ENCODE data around the gene IMPDH1.
A peak's percentile ranks its signal among the peaks of the same experiment; 100 is the strongest.

Gene IMPDH1

GRCh38 chr7:128406314-128407232, 3.2 kb downstream of the IMPDH1 start:
- no peak for TF ChIP-seq CTCF (IDR thresholded peaks at IDR 0.05)
- peaks cover 0 to 44% (median 41%) of the 10 kb centered on the region in 4 donors for H3K4me1 ChIP-seq
- H3K27me3 ChIP-seq, result no peaks in the 10 kb centered on the region
- H3K36me3 ChIP-seq, result peaks cover 0 to 10% (median 8%) of the 10 kb centered on the region in 3 donors
- DNase-seq, result no peak
- peak overlapping the region; percentile 93 to 94 for H3K27ac ChIP-seq
- H3K4me3 ChIP-seq, result peak overlapping the region; percentile 62 to 78
- intact Hi-C loops (cut with DNase I; ENCODE audit: low total_unique reads), result no loop called here
- H3K9me3 ChIP-seq, result no peaks in the 10 kb centered on the region

GRCh38 chr7:128405471-128406313, 4.1 kb downstream of the IMPDH1 start:
- H3K27me3 ChIP-seq, result no peaks in the 10 kb centered on the region
- peaks cover 0 to 40% (median 40%) of the 10 kb centered on the region in 4 donors for H3K4me1 ChIP-seq

GRCh38 chr7:128404886-128405470, 4.8 kb downstream of the IMPDH1 start:
- intact Hi-C loops (cut with DNase I; ENCODE audit: low total_unique reads), result no loop called here
- DNase-seq, result no peak
- peaks cover 0 to 40% (median 37%) of the 10 kb centered on the region in 4 donors for H3K4me1 ChIP-seq
- TF ChIP-seq CTCF (IDR thresholded peaks at IDR 0.05), result no peak
- peak overlapping the region; percentile 62 to 78 for H3K4me3 ChIP-seq
- H3K27ac ChIP-seq, result peak overlapping the region; percentile 55 to 65
- no peaks in the 10 kb centered on the region for H3K27me3 ChIP-seq
- H3K9me3 ChIP-seq, result no peaks in the 10 kb centered on the region
- peaks cover 0 to 26% (median 20%) of the 10 kb centered on the region in 3 donors for H3K36me3 ChIP-seq

More at GRCh38 chr7:128405471-128406313, 4.1 kb downstream of the IMPDH1 start:
- no peak for DNase-seq
- intact Hi-C loops (cut with DNase I; ENCODE audit: low total_unique reads), result no loop called here
- H3K4me3 ChIP-seq, result peak overlapping the region; percentile 62 to 78
- no peak for TF ChIP-seq CTCF (IDR thresholded peaks at IDR 0.05)
- peaks cover 0 to 19% (median 13%) of the 10 kb centered on the region in 3 donors for H3K36me3 ChIP-seq
- peak overlapping the region; percentile 65 to 93 for H3K27ac ChIP-seq
- no peaks in the 10 kb centered on the region for H3K9me3 ChIP-seq

- Histone ChIP-seq H3K27me3 (no peaks in the 10 kb centered on the region), H3K4me3 (no peak overlapping the region), H3K36me3 (peaks cover 0 to 32% (median 24%) of the 10 kb centered on the region in 3 donors), H3K4me1 (peaks cover 0 to 38% (median 35%) of the 10 kb centered on the region in 4 donors), H3K27ac (peak overlapping the region in 1 of 2 donors; percentile 55), H3K9me3 (no peaks in the 10 kb centered on the region)
- intact Hi-C loops (cut with DNase I; ENCODE audit: low total_unique reads), result no loop called here
- no peak for DNase-seq
- no peak for TF ChIP-seq CTCF (IDR thresholded peaks at IDR 0.05)
Measured at GRCh38 chr7:128404143-128404681, 5.6 kb downstream of the IMPDH1 start.

- Histone ChIP-seq H3K27me3 (no peaks in the 10 kb centered on the region), H3K4me3 (no peak overlapping the region), H3K9me3 (no peaks in the 10 kb centered on the region), H3K36me3 (peaks cover 0 to 37% (median 24%) of the 10 kb centered on the region in 3 donors), H3K4me1 (peaks cover 0 to 33% (median 30%) of the 10 kb centered on the region in 4 donors), H3K27ac (no peak overlapping the region)
- intact Hi-C loops (cut with DNase I; ENCODE audit: low total_unique reads), result no loop called here
- TF ChIP-seq CTCF (IDR thresholded peaks at IDR 0.05), result no peak
- no peak for DNase-seq
Measured at GRCh38 chr7:128403676-128404075, 6.1 kb downstream of the IMPDH1 start.
